OCI-LY1 (cell line): ENCODE measurements around the gene DOCK10.

Experiments used
- CTCF ChIP-seq: fragments of 200-600 bp; sonication (generic), shearing (Covaris generic); IDR thresholded peaks from 2 replicates; pipeline ENCODE4 v1.5.1; 2017; ENCODE audit warnings: mild to moderate bottlenecking, antibody characterized with exemption, low read length, moderate library complexity, mixed read lengths
- EZH2 ChIP-seq: fragments of 200-600 bp; sonication (generic), shearing (Covaris generic); IDR thresholded peaks from 2 replicates; pipeline ENCODE4 v1.8.0; 2017; ENCODE audit warnings: borderline replicate concordance, mixed run types, mild to moderate bottlenecking, antibody characterized with exemption, low read length, moderate library complexity, mixed read lengths

GRCh38 chr2:224724331-224724730 lies 317.9 kb downstream of the DOCK10 start:
- TF ChIP-seq CTCF = no peak
- no peak for TF ChIP-seq EZH2
